PC-3 (cell line): ENCODE data around the gene NTN5. TPM values are rescaled to one million over a fixed set of nuclear protein-coding genes. Genes with fewer than 3 reads are reported as not detected.

Experiments
- ATAC-seq: fragments of 200-7000 bp; cut with Tn5 transposase; 2 replicates; pipeline ENCODE4 v1.9.1; 2020; ENCODE audit warnings: mild to moderate bottlenecking, moderate library complexity
- BruUV-seq: library from RNA; stranded (reverse); fragments of 400-500 nt; replicated peaks from 2 replicates; lab custom pipeline; 2021; lab: Mats Ljungman, UMichigan
- CTCF ChIA-PET: fragments of 300-600 bp; sonication (Branson Sonifier 250); formaldehyde crosslinking; loops from one replicate; lab custom pipeline; 2022; ENCODE audit warnings: antibody characterized with exemption; lab: Charles Lee
- POLR2A ChIA-PET: fragments of 300-600 bp; sonication (Branson Sonifier 250); formaldehyde crosslinking; loops from one replicate; lab custom pipeline; 2022; ENCODE audit warnings: antibody characterized with exemption; ENCODE audit not compliant: unreplicated experiment; lab: Charles Lee
- DNase-seq: peaks from one replicate; pipeline ENCODE4 v3.0.0-alpha.2; 2015
- H2AFZ ChIP-seq: fragments of 300-600 bp; sonication (generic); 2 replicates; pipeline ENCODE4 v1.6.0; 2016; ENCODE audit warnings: antibody characterized with exemption, low read length
- H3F3A ChIP-seq: fragments of 300-600 bp; sonication (generic); one replicate; pipeline ENCODE4 v1.6.0; 2017; ENCODE audit warnings: antibody characterized with exemption, low read length, control low read depth, mild to moderate bottlenecking; ENCODE audit not compliant: unreplicated experiment
- H3K27ac ChIP-seq: fragments of 300-600 bp; sonication (generic); 2 replicates; pipeline ENCODE4 v1.5.1; 2016; ENCODE audit warnings: mild to moderate bottlenecking, low read length
- H3K27me3 ChIP-seq: fragments of 300-600 bp; sonication (generic); 2 replicates; pipeline ENCODE4 v1.6.1; 2016; ENCODE audit warnings: low read length, mixed read lengths
- H3K36me3 ChIP-seq: fragments of 300-600 bp; sonication (generic); 2 replicates; pipeline ENCODE4 v1.6.1; 2016; ENCODE audit warnings: low read depth, mixed run types, low read length, mixed read lengths
- H3K4me1 ChIP-seq: fragments of 300-600 bp; sonication (generic); 2 replicates; pipeline ENCODE4 v1.5.1; 2016; ENCODE audit warnings: low read length; ENCODE audit not compliant: insufficient read depth
- H3K4me2 ChIP-seq: fragments of 300-600 bp; sonication (generic); 2 replicates; pipeline ENCODE4 v1.6.0; 2016; ENCODE audit warnings: low read length
- H3K4me3 ChIP-seq: fragments of 300-600 bp; sonication (generic); 2 replicates; pipeline ENCODE4 v1.5.1; 2016; ENCODE audit warnings: mild to moderate bottlenecking, low read length, mixed read lengths
- H3K79me2 ChIP-seq: fragments of 300-600 bp; sonication (generic); 2 replicates; pipeline ENCODE4 v1.6.1; 2017; ENCODE audit warnings: low read length, mixed read lengths
- H3K9ac ChIP-seq: fragments of 300-600 bp; sonication (generic); 2 replicates; pipeline ENCODE4 v1.6.0; 2016; ENCODE audit warnings: mild to moderate bottlenecking, low read length
- H3K9me2 ChIP-seq: fragments of 300-600 bp; sonication (generic); replicated peaks from 2 replicates; pipeline ENCODE4 v1.6.1; 2016; ENCODE audit warnings: mixed run types, low read length, mixed read lengths
- H3K9me3 ChIP-seq: fragments of 300-600 bp; sonication (generic); 2 replicates; pipeline ENCODE4 v1.6.1; 2016; ENCODE audit warnings: low read length, mixed read lengths
- H4K20me1 ChIP-seq: fragments of 300-600 bp; sonication (generic); 2 replicates; pipeline ENCODE4 v1.6.1; 2016; ENCODE audit warnings: low read length, mixed read lengths
- CTCF ChIP-seq: fragments of 300-600 bp; sonication (generic); conservative IDR thresholded peaks from 2 replicates; pipeline ENCODE4 v1.5.1; 2017; ENCODE audit warnings: antibody characterized with exemption, low read depth, mild to moderate bottlenecking, low read length
- EZH2 ChIP-seq: fragments of 300-600 bp; sonication (generic); IDR thresholded peaks from one replicate; pipeline ENCODE4 v1.6.1; 2017; ENCODE audit warnings: antibody characterized with exemption, mild to moderate bottlenecking, low read length; ENCODE audit not compliant: unreplicated experiment
- EZH2phosphoT487 ChIP-seq: fragments of 300-600 bp; sonication (generic); IDR thresholded peaks from 2 replicates; pipeline ENCODE4 v1.6.1; 2018; ENCODE audit warnings: mild to moderate bottlenecking, antibody characterized with exemption, low read length, borderline replicate concordance
- intact Hi-C: fragments of 100-400 bp; cut with micrococcal nuclease; formaldehyde crosslinking; loops from 2 replicates; pipeline ENCODE4 v1.9.0; 2023
- total RNA-seq: library from RNA; depleted of rRNA; stranded (reverse); fragments of >200 nt; gene quantifications from 2 replicates; pipeline ENCODE4 v1.2.3, GENCODE V29; 2014

Gene NTN5
- total RNA-seq, 1 experiment from 2014 or later: 0.18 TPM

GRCh38 chr19:48631225-48631624 is 41.6 kb downstream of the NTN5 start:
- Histone ChIP-seq H3K4me3 (no peak overlapping the region), H3F3A (peaks cover 3% of the 10 kb centered on the region), H3K36me3 (no peaks in the 10 kb centered on the region), H4K20me1 (no peaks in the 10 kb centered on the region), H3K4me1 (peaks cover 15% of the 10 kb centered on the region), H2AFZ (no peak overlapping the region), H3K27ac (no peak overlapping the region), H3K79me2 (no peaks in the 10 kb centered on the region), H3K27me3 (no peaks in the 10 kb centered on the region), H3K4me2 (no peak overlapping the region), H3K9ac (no peak overlapping the region), H3K9me3 (no peaks in the 10 kb centered on the region), H3K9me2 (no peaks in the 10 kb centered on the region)
- ChIA-PET CTCF (no interaction called here), POLR2A (no interaction called here)
- ATAC-seq: no peak
- intact Hi-C loops: no loop called here
- DNase-seq: no peak
- TF ChIP-seq EZH2: no peak
- TF ChIP-seq EZH2phosphoT487: no peak
- no peak for TF ChIP-seq CTCF
- BruUV-seq: no TSS peak

GRCh38 chr19:48630296-48631063 is 42.3 kb downstream of the NTN5 start:
- no peaks in the 10 kb centered on the region for H3K9me2 ChIP-seq
- H3K4me3 ChIP-seq: no peak overlapping the region
- H3K4me2 ChIP-seq: no peak overlapping the region
- no peaks in the 10 kb centered on the region for H3K9me3 ChIP-seq
- no peak for TF ChIP-seq CTCF
- H3K36me3 ChIP-seq: no peaks in the 10 kb centered on the region
- DNase-seq (no peak), ATAC-seq (no peak)
- no peak overlapping the region for H3K9ac ChIP-seq
- H3K27ac ChIP-seq: no peak overlapping the region
- ChIA-PET POLR2A (no interaction called here), CTCF (no interaction called here)
- intact Hi-C loops: no loop called here
- H4K20me1 ChIP-seq: no peaks in the 10 kb centered on the region
- peaks cover 3% of the 10 kb centered on the region for H3F3A ChIP-seq
- no peaks in the 10 kb centered on the region for H3K79me2 ChIP-seq
- BruUV-seq: no TSS peak
- no peaks in the 10 kb centered on the region for H3K27me3 ChIP-seq
- no peak overlapping the region for H2AFZ ChIP-seq
- peaks cover 15% of the 10 kb centered on the region for H3K4me1 ChIP-seq

- DNase-seq: no peak
- Histone ChIP-seq H3K9me2 (no peaks in the 10 kb centered on the region), H3K27me3 (no peaks in the 10 kb centered on the region), H3F3A (no peaks in the 10 kb centered on the region), H3K36me3 (no peaks in the 10 kb centered on the region), H3K4me2 (no peak overlapping the region), H3K9ac (no peak overlapping the region), H3K27ac (no peak overlapping the region), H4K20me1 (no peaks in the 10 kb centered on the region), H3K79me2 (no peaks in the 10 kb centered on the region), H3K4me3 (no peak overlapping the region), H3K4me1 (peaks cover 9% of the 10 kb centered on the region), H3K9me3 (no peaks in the 10 kb centered on the region), H2AFZ (no peak overlapping the region)
- TF ChIP-seq EZH2: no peak
- TF ChIP-seq EZH2phosphoT487: no peak
- TF ChIP-seq CTCF: no peak
- intact Hi-C loops: no loop called here
- CTCF ChIA-PET: no interaction called here
- no peak for ATAC-seq
- POLR2A ChIA-PET: no interaction called here
- no TSS peak for BruUV-seq
Measured at GRCh38 chr19:48629599-48630295, 43.1 kb downstream of the NTN5 start.
